ENCODE measurements around the gene GPC6. TPM values are rescaled to one million over a fixed set of nuclear protein-coding genes. Genes with fewer than 3 reads are reported as not detected.

Gene GPC6
- total RNA-seq, 1 experiment from 2014 or later: not detected

- BruUV-seq (replicated peaks): no TSS peak
- POLR2A ChIA-PET (ENCODE audit: unreplicated experiment): no interaction called here
Observed at GRCh38 chr13:94268661-94269060, 1042.1 kb downstream of the GPC6 start.

GRCh38 chr13:94269557-94269956 lies 1043.0 kb downstream of the GPC6 start:
- TF ChIP-seq CTCF (conservative IDR thresholded peaks at IDR 0.05) (no peak), EZH2 (IDR thresholded peaks at IDR 0.05; ENCODE audit: low read depth) (no peak)
- no peak overlapping the region for H3K4me3 ChIP-seq
- ChIA-PET POLR2A (ENCODE audit: unreplicated experiment) (no interaction called here), CTCF (no interaction called here)
- no peak overlapping the region for H2AFZ ChIP-seq
- H3K4me1 ChIP-seq (replicated peaks; ENCODE audit: insufficient read depth): no peaks in the 10 kb centered on the region
- no peak overlapping the region for H3K27ac ChIP-seq
- BruUV-seq (replicated peaks): no TSS peak
- H3K27me3 ChIP-seq (ENCODE audit: insufficient read depth, low read depth): no peaks in the 10 kb centered on the region
- H3K79me2 ChIP-seq (ENCODE audit: low read depth): no peaks in the 10 kb centered on the region
- H3K9me3 ChIP-seq (ENCODE audit: insufficient read depth, low read depth): no peaks in the 10 kb centered on the region
- H3K4me2 ChIP-seq: no peak overlapping the region
- no peaks in the 10 kb centered on the region for H3K9me2 ChIP-seq (ENCODE audit: insufficient read depth)
- no peak for DNase-seq
- intact Hi-C loops (cut with micrococcal nuclease; ENCODE audit: unreplicated experiment): no loop called here
- H3F3A ChIP-seq (ENCODE audit: insufficient read depth, low read depth): no peaks in the 10 kb centered on the region
- H4K20me1 ChIP-seq (ENCODE audit: insufficient read depth): no peaks in the 10 kb centered on the region; the same call in 1 of the 2 replicates
- no peaks in the 10 kb centered on the region for H3K36me3 ChIP-seq (ENCODE audit: low read depth)

More at GRCh38 chr13:94268661-94269060, 1042.1 kb downstream of the GPC6 start:
- no peaks in the 10 kb centered on the region; the same call in 1 of the 2 replicates for H4K20me1 ChIP-seq (ENCODE audit: insufficient read depth)
- H3K9me2 ChIP-seq (ENCODE audit: insufficient read depth): no peaks in the 10 kb centered on the region
- DNase-seq: no peak
- no peaks in the 10 kb centered on the region for H3F3A ChIP-seq (ENCODE audit: insufficient read depth, low read depth)
- intact Hi-C loops (cut with micrococcal nuclease; ENCODE audit: unreplicated experiment): no loop called here
- H3K36me3 ChIP-seq (ENCODE audit: low read depth): no peaks in the 10 kb centered on the region
- H3K79me2 ChIP-seq (ENCODE audit: low read depth): no peaks in the 10 kb centered on the region
- no peak overlapping the region for H2AFZ ChIP-seq
- H3K4me1 ChIP-seq (replicated peaks; ENCODE audit: insufficient read depth): no peaks in the 10 kb centered on the region
- CTCF ChIA-PET: no interaction called here
- no peak overlapping the region for H3K27ac ChIP-seq
- no peaks in the 10 kb centered on the region for H3K9me3 ChIP-seq (ENCODE audit: insufficient read depth, low read depth)
- H3K4me3 ChIP-seq: no peak overlapping the region
- H3K27me3 ChIP-seq (ENCODE audit: insufficient read depth, low read depth): no peaks in the 10 kb centered on the region
- TF ChIP-seq EZH2 (IDR thresholded peaks at IDR 0.05; ENCODE audit: low read depth) (no peak), CTCF (conservative IDR thresholded peaks at IDR 0.05) (no peak)
- H3K4me2 ChIP-seq: no peak overlapping the region

- POLR2A ChIA-PET (ENCODE audit: unreplicated experiment): no interaction called here
- BruUV-seq (replicated peaks): no TSS peak
- H3K9me3 ChIP-seq (ENCODE audit: insufficient read depth, low read depth): no peaks in the 10 kb centered on the region
Observed at GRCh38 chr13:94270556-94270955, 1043.9 kb downstream of the GPC6 start.

More at GRCh38 chr13:94270556-94270955, 1043.9 kb downstream of the GPC6 start:
- no peaks in the 10 kb centered on the region; the same call in 1 of the 2 replicates for H4K20me1 ChIP-seq (ENCODE audit: insufficient read depth)
- H3K27me3 ChIP-seq (ENCODE audit: insufficient read depth, low read depth): no peaks in the 10 kb centered on the region
- CTCF ChIA-PET: no interaction called here
- H2AFZ ChIP-seq: no peak overlapping the region
- no peaks in the 10 kb centered on the region for H3F3A ChIP-seq (ENCODE audit: insufficient read depth, low read depth)
- H3K79me2 ChIP-seq (ENCODE audit: low read depth): no peaks in the 10 kb centered on the region
- DNase-seq: no peak
- no peaks in the 10 kb centered on the region for H3K9me2 ChIP-seq (ENCODE audit: insufficient read depth)
- no peak overlapping the region for H3K4me3 ChIP-seq
- H3K4me2 ChIP-seq: no peak overlapping the region
- no peak overlapping the region for H3K27ac ChIP-seq
- H3K36me3 ChIP-seq (ENCODE audit: low read depth): no peaks in the 10 kb centered on the region
- H3K4me1 ChIP-seq (replicated peaks; ENCODE audit: insufficient read depth): no peaks in the 10 kb centered on the region
- TF ChIP-seq CTCF (conservative IDR thresholded peaks at IDR 0.05): peak; percentile 36
- TF ChIP-seq EZH2 (IDR thresholded peaks at IDR 0.05; ENCODE audit: low read depth): no peak
- intact Hi-C loops (cut with micrococcal nuclease; ENCODE audit: unreplicated experiment): no loop called here
